Vagina (tissue), 2 donors: ENCODE results near the gene KCNK3. TPM values are rescaled to one million over a fixed set of nuclear protein-coding genes. Genes with fewer than 3 reads are reported as not detected.
"Not testable (repeated sequence)": the region's sequence is repeated elsewhere in the genome, so short reads cannot be mapped to it uniquely, and the experiment has no call there.

ENCODE experiments used
- DNase-seq, 2 donors: peaks; one replicate each; pipeline ENCODE4 v3.0.0-alpha.2; 2017; ENCODE audit errors: extremely low spot score in 2 of 2
- H3K27ac ChIP-seq: fragments of 200-600 bp; sonication (generic); one replicate; pipeline ENCODE4 v1.5.1; 2019
- H3K27me3 ChIP-seq: fragments of 200-600 bp; sonication (generic); one replicate; pipeline ENCODE4 v1.5.1; 2019
- H3K36me3 ChIP-seq, 2 donors: fragments of 200-600 bp; sonication (generic); one replicate each; pipeline ENCODE4 v1.5.1; 2017 to 2019
- H3K4me1 ChIP-seq: fragments of 200-600 bp; sonication (generic); one replicate; pipeline ENCODE4 v1.5.1; 2019
- H3K4me3 ChIP-seq, 2 donors: fragments of 200-600 bp; sonication (generic); 1 replicate in 1 of 2; 2 replicates in 1 of 2; pipeline ENCODE4 v1.5.1; 2016 to 2019
- H3K9me3 ChIP-seq: fragments of 200-600 bp; sonication (generic); one replicate; pipeline ENCODE4 v1.5.1; 2019
- POLR2A ChIP-seq, 2 donors: fragments of 450-650 bp; IDR thresholded peaks; one replicate each; pipeline ENCODE4 v1.6.1; 2017; ENCODE audit warnings: antibody characterized with exemption in 2 of 2, mild to moderate bottlenecking in 2 of 2, moderate library complexity in 2 of 2
- POLR2AphosphoS5 ChIP-seq, 2 donors: sonication (generic); formaldehyde crosslinking; IDR thresholded peaks; one replicate each; pipeline ENCODE4 v1.9.0; 2017; ENCODE audit warnings: antibody characterized with exemption in 2 of 2, mild to moderate bottlenecking in 2 of 2, low read depth in 1 of 2; ENCODE audit not compliant: insufficient read depth in 1 of 2
- intact Hi-C: fragments of 100-400 bp; cut with DNase I; formaldehyde crosslinking; loops from one replicate; pipeline ENCODE4 v1.15.1; 2023
- total RNA-seq: library from RNA; depleted of rRNA; stranded (reverse); fragments of >200 nt; gene quantifications from one replicate; pipeline ENCODE4 v1.2.3, GENCODE V29; 2016
- TF ChIP-seq, protein P1 (sequence below), 3 experiments: fragments of 450-650 bp in 2 of 3; fragments of 200-600 bp in 1 of 3; sonication (generic) in 1 of 3; IDR thresholded peaks; one replicate each; pipeline ENCODE4 v1.5.1; 2017 to 2019; ENCODE audit warnings: antibody characterized with exemption in 3 of 3, mild to moderate bottlenecking in 2 of 3, moderate library complexity in 2 of 3

The KCNK3 gene
- total RNA-seq, 1 donor from 2014 or later: 10.6 TPM

DNA sequence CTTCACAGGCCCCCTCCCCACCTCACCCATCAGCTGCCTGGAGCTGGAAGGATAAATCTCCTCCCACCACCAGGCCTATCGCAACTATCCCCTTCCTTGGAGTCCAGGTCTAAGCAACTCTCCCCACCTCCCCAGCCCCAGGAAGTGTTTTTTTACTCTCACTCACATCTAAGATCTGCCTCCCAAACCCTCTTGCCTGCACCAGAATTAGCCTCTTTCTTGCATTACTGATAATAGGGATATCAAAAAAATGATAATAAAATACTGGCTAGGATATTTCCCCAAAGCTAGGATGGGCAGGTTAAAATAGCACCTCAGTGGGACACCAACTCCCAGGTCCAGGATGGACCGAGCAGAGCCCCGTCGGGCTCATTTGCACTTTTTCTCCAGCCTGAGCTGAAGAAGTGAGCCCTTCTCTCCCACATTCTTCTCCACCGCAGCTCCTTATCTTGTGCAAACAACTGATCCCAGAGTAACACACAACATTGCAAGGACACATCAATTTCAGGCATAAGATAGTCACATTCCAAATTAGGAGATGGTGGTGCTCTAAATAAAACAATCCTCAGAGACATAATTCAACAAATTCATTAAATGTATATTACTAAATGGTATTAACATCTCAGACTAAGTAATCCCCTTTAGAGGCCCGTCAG, 33.7 kb upstream of the KCNK3 start:
- peak in 1 of 2 donors; percentile 52 for DNase-seq
- H3K27ac ChIP-seq: no peak overlapping the region
- no peaks in the 10 kb centered on the region for H3K27me3 ChIP-seq
- intact Hi-C loops: no loop called here
- no peak overlapping the region for H3K4me3 ChIP-seq
- H3K9me3 ChIP-seq: no peaks in the 10 kb centered on the region
- H3K4me1 ChIP-seq: no peaks in the 10 kb centered on the region
- TF ChIP-seq, protein P1, sequence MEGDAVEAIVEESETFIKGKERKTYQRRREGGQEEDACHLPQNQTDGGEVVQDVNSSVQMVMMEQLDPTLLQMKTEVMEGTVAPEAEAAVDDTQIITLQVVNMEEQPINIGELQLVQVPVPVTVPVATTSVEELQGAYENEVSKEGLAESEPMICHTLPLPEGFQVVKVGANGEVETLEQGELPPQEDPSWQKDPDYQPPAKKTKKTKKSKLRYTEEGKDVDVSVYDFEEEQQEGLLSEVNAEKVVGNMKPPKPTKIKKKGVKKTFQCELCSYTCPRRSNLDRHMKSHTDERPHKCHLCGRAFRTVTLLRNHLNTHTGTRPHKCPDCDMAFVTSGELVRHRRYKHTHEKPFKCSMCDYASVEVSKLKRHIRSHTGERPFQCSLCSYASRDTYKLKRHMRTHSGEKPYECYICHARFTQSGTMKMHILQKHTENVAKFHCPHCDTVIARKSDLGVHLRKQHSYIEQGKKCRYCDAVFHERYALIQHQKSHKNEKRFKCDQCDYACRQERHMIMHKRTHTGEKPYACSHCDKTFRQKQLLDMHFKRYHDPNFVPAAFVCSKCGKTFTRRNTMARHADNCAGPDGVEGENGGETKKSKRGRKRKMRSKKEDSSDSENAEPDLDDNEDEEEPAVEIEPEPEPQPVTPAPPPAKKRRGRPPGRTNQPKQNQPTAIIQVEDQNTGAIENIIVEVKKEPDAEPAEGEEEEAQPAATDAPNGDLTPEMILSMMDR (IDR thresholded peaks at IDR 0.05): no peak
- TF ChIP-seq POLR2AphosphoS5 (IDR thresholded peaks at IDR 0.05; ENCODE audit: insufficient read depth in 1 of 2, low read depth in 1 of 2) (no peak), POLR2A (IDR thresholded peaks at IDR 0.05) (no peak)
- H3K36me3 ChIP-seq: no peaks in the 10 kb centered on the region

DNA sequence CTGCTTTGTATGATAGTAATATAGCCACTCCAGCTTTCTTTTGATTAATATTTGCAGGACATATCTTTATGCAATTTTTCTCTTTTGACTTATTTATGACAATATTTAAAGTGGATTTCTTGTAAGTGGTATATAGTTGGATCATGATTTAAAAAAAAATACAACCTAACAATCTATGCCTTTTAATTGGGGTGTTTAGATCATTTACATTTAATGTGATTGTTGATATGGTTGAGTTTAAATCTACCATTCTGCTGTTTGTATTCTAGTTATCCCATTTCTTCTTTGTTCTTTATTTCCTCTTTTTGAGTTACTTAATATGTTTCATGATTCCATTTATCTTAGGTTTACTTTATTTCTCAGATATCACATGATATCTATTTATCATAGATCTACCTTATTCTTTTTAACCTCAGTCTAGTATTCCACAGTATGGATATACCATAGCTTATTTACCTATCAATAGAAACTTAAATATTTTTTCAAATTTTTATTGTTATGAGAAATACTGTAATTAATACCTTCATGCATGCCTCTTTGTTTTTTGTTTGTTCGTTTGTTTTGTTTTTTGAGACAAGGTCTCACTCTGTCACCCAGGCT, 32.1 kb upstream of the KCNK3 start:
- TF ChIP-seq, protein P1 (IDR thresholded peaks at IDR 0.05): no peak
- TF ChIP-seq POLR2AphosphoS5 (IDR thresholded peaks at IDR 0.05; ENCODE audit: insufficient read depth in 1 of 2, low read depth in 1 of 2): no peak
- no peak for TF ChIP-seq POLR2A (IDR thresholded peaks at IDR 0.05)
- intact Hi-C loops: no loop called here
- Histone ChIP-seq H3K4me1 (no peaks in the 10 kb centered on the region), H3K4me3 (no peak overlapping the region), H3K9me3 (no peaks in the 10 kb centered on the region), H3K27me3 (no peaks in the 10 kb centered on the region), H3K27ac (no peak overlapping the region), H3K36me3 (no peaks in the 10 kb centered on the region)
- no peak for DNase-seq

- H3K27ac ChIP-seq, H3K4me3 ChIP-seq, H3K9me3 ChIP-seq, H3K36me3 ChIP-seq, H3K27me3 ChIP-seq, DNase-seq, H3K4me1 ChIP-seq, intact Hi-C loops: not testable (repeated sequence)
Observed at GRCh38 chr2:26665296-26665695, 27.2 kb upstream of the KCNK3 start.

GRCh38 chr2:26666671-26667070, 25.9 kb upstream of the KCNK3 start:
- H3K36me3 ChIP-seq: no peaks in the 10 kb centered on the region
- DNase-seq: no peak
- H3K9me3 ChIP-seq: no peaks in the 10 kb centered on the region
- intact Hi-C loops: no loop called here
- no peaks in the 10 kb centered on the region for H3K4me1 ChIP-seq
- no peaks in the 10 kb centered on the region for H3K27me3 ChIP-seq
- H3K27ac ChIP-seq: no peak overlapping the region
- TF ChIP-seq, protein P1 (IDR thresholded peaks at IDR 0.05): no peak
- TF ChIP-seq POLR2A (IDR thresholded peaks at IDR 0.05) (no peak), POLR2AphosphoS5 (IDR thresholded peaks at IDR 0.05; ENCODE audit: insufficient read depth in 1 of 2, low read depth in 1 of 2) (no peak)
- H3K4me3 ChIP-seq: no peak overlapping the region

DNA sequence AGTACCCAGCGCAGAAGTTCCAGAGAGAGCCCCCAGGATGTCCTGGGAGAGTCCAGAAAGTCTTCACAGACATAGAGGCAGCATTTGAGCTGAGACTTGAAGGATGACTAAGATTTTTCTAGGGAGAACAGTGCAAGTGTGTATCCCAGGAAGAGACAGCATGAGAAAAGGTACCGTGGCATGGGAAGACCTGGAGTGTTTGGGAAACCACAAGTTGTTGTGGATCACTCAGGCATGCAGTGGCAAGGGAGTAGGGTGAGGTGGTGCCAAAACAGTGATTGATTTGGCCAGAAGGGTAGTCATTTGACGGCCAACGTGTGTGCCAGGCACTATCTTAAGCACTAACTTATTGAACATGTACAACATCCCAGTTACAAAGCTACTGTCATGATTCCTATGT, 24.5 kb upstream of the KCNK3 start:
- Histone ChIP-seq H3K4me3 (no peak overlapping the region), H3K9me3 (no peaks in the 10 kb centered on the region), H3K36me3 (no peaks in the 10 kb centered on the region), H3K27ac (no peak overlapping the region), H3K4me1 (no peaks in the 10 kb centered on the region), H3K27me3 (no peaks in the 10 kb centered on the region)
- no peak for DNase-seq
- TF ChIP-seq POLR2AphosphoS5 (IDR thresholded peaks at IDR 0.05; ENCODE audit: insufficient read depth in 1 of 2, low read depth in 1 of 2): no peak
- TF ChIP-seq, protein P1 (IDR thresholded peaks at IDR 0.05): no peak
- no peak for TF ChIP-seq POLR2A (IDR thresholded peaks at IDR 0.05)
- intact Hi-C loops: no loop called here
